Fibroblast of lung (primary cell): ENCODE measurements around the gene GRIA1.

Experiments
- EZH2 ChIP-seq: IDR thresholded peaks from 2 replicates; pipeline ENCODE4 v1.5.1; 2012; ENCODE audit warnings: low read length, control low read depth, mild to moderate bottlenecking; ENCODE audit errors: missing control alignments
- TF ChIP-seq, protein P1 (sequence below), 2 donors: IDR thresholded peaks in 1 of 2; conservative IDR thresholded peaks in 1 of 2; 1 replicate in 1 of 2; 2 replicates in 1 of 2; pipeline ENCODE4 v1.5.1; 2011 to 2012; ENCODE audit warnings: low read length in 2 of 2, control low read depth in 1 of 2, inconsistent platforms in 1 of 2, low read depth in 1 of 2, mild to moderate bottlenecking in 1 of 2

- TF ChIP-seq, protein P1, sequence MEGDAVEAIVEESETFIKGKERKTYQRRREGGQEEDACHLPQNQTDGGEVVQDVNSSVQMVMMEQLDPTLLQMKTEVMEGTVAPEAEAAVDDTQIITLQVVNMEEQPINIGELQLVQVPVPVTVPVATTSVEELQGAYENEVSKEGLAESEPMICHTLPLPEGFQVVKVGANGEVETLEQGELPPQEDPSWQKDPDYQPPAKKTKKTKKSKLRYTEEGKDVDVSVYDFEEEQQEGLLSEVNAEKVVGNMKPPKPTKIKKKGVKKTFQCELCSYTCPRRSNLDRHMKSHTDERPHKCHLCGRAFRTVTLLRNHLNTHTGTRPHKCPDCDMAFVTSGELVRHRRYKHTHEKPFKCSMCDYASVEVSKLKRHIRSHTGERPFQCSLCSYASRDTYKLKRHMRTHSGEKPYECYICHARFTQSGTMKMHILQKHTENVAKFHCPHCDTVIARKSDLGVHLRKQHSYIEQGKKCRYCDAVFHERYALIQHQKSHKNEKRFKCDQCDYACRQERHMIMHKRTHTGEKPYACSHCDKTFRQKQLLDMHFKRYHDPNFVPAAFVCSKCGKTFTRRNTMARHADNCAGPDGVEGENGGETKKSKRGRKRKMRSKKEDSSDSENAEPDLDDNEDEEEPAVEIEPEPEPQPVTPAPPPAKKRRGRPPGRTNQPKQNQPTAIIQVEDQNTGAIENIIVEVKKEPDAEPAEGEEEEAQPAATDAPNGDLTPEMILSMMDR (conservative IDR thresholded peaks at IDR 0.05 in 1 of 2, IDR thresholded peaks at IDR 0.05 in 1 of 2; ENCODE audit: low read depth in 1 of 2, low read length in 2 of 2), result no peak
- TF ChIP-seq EZH2, result no peak
These were observed 168.7 kb downstream of the GRIA1 start for GRCh38 chr5:153659039-153659736.
